ENCODE results near the gene SYK. TPM values are rescaled to one million over a fixed set of nuclear protein-coding genes. Genes with fewer than 3 reads are reported as not detected.

Gene SYK
- total RNA-seq, 1 donor from 2014 or later, result 0.41 TPM

- FAIRE-seq (no peak), DNase-seq (ENCODE audit: low read depth) (no peak)
- Histone ChIP-seq H3K27me3 (ENCODE audit: insufficient read depth, low read length) (no peaks in the 10 kb centered on the region), H3K27ac (ENCODE audit: low read depth, low read length) (no peak overlapping the region), H3K79me2 (ENCODE audit: insufficient read depth, low read length) (no peaks in the 10 kb centered on the region), H3K4me2 (ENCODE audit: low read length) (no peak overlapping the region), H2AFZ (ENCODE audit: low read depth, low read length) (no peak overlapping the region), H3K9ac (ENCODE audit: low read length) (no peak overlapping the region), H3K4me1 (ENCODE audit: insufficient read depth, low read length) (no peaks in the 10 kb centered on the region), H3K9me3 (ENCODE audit: insufficient read depth, low read depth, low read length) (no peaks in the 10 kb centered on the region), H3K36me3 (ENCODE audit: insufficient read depth, low read length) (no peaks in the 10 kb centered on the region), H3K4me3 (ENCODE audit: insufficient read depth, low read depth, low read length) (no peak overlapping the region), H4K20me1 (ENCODE audit: insufficient read depth, low read length) (no peaks in the 10 kb centered on the region)
- Mint-ChIP-seq H3K27ac (ENCODE audit: unreplicated experiment) (no peak overlapping the region), H3K4me1 (ENCODE audit: low read depth, unreplicated experiment) (peaks cover 9% of the 10 kb centered on the region), H3K27me3 (ENCODE audit: low read depth, unreplicated experiment) (peaks cover 16% of the 10 kb centered on the region), H3K9me3 (ENCODE audit: unreplicated experiment) (peaks cover 4% of the 10 kb centered on the region), H3K36me3 (ENCODE audit: low read depth, unreplicated experiment) (no peaks in the 10 kb centered on the region), H3K4me3 (ENCODE audit: unreplicated experiment) (no peak overlapping the region)
- TF ChIP-seq CTCF (IDR thresholded peaks at IDR 0.05; ENCODE audit: insufficient read depth, low read depth, low read length), result no peak
- no peak for TF ChIP-seq EZH2 (IDR thresholded peaks at IDR 0.05; ENCODE audit: insufficient read depth, low read length)
These were observed 49.8 kb downstream of the SYK start for GRCh38 chr9:90851444-90851843.

GRCh38 chr9:90853945-90854344 lies 52.3 kb downstream of the SYK start:
- H3K4me1 Mint-ChIP-seq (ENCODE audit: low read depth, unreplicated experiment), result peaks cover 9% of the 10 kb centered on the region
- no peak overlapping the region for H3K27ac Mint-ChIP-seq (ENCODE audit: unreplicated experiment)
- H3K4me3 Mint-ChIP-seq (ENCODE audit: unreplicated experiment), result no peak overlapping the region
- Histone ChIP-seq H2AFZ (ENCODE audit: low read depth, low read length) (no peak overlapping the region), H3K4me3 (ENCODE audit: insufficient read depth, low read depth, low read length) (no peak overlapping the region), H3K27ac (ENCODE audit: low read depth, low read length) (no peak overlapping the region), H3K9ac (ENCODE audit: low read length) (no peak overlapping the region), H3K4me1 (ENCODE audit: insufficient read depth, low read length) (no peaks in the 10 kb centered on the region), H4K20me1 (ENCODE audit: insufficient read depth, low read length) (no peaks in the 10 kb centered on the region), H3K79me2 (ENCODE audit: insufficient read depth, low read length) (no peaks in the 10 kb centered on the region), H3K4me2 (ENCODE audit: low read length) (no peak overlapping the region), H3K9me3 (ENCODE audit: insufficient read depth, low read depth, low read length) (no peaks in the 10 kb centered on the region), H3K27me3 (ENCODE audit: insufficient read depth, low read length) (peaks cover 3% of the 10 kb centered on the region), H3K36me3 (ENCODE audit: insufficient read depth, low read length) (no peaks in the 10 kb centered on the region)
- FAIRE-seq (no peak), DNase-seq (ENCODE audit: low read depth) (no peak)
- peaks cover 13% of the 10 kb centered on the region for H3K27me3 Mint-ChIP-seq (ENCODE audit: low read depth, unreplicated experiment)
- TF ChIP-seq EZH2 (IDR thresholded peaks at IDR 0.05; ENCODE audit: insufficient read depth, low read length) (no peak), CTCF (IDR thresholded peaks at IDR 0.05; ENCODE audit: insufficient read depth, low read depth, low read length) (no peak)
- H3K9me3 Mint-ChIP-seq (ENCODE audit: unreplicated experiment), result peaks cover 2% of the 10 kb centered on the region
- no peaks in the 10 kb centered on the region for H3K36me3 Mint-ChIP-seq (ENCODE audit: low read depth, unreplicated experiment)

GRCh38 chr9:90854637-90855175 lies 53.1 kb downstream of the SYK start:
- no peaks in the 10 kb centered on the region for H3K36me3 Mint-ChIP-seq (ENCODE audit: low read depth, unreplicated experiment)
- H3K4me1 Mint-ChIP-seq (ENCODE audit: low read depth, unreplicated experiment), result peaks cover 9% of the 10 kb centered on the region
- DNase-seq (ENCODE audit: low read depth) (no peak), FAIRE-seq (no peak)
- H3K27me3 ChIP-seq (ENCODE audit: insufficient read depth, low read length), result peaks cover 3% of the 10 kb centered on the region
- H3K27ac Mint-ChIP-seq (ENCODE audit: unreplicated experiment), result no peak overlapping the region
- no peak overlapping the region for H2AFZ ChIP-seq (ENCODE audit: low read depth, low read length)
- H4K20me1 ChIP-seq (ENCODE audit: insufficient read depth, low read length), result no peaks in the 10 kb centered on the region
- peaks cover 2% of the 10 kb centered on the region for H3K9me3 Mint-ChIP-seq (ENCODE audit: unreplicated experiment)
- H3K79me2 ChIP-seq (ENCODE audit: insufficient read depth, low read length), result no peaks in the 10 kb centered on the region
- no peak overlapping the region for H3K4me3 ChIP-seq (ENCODE audit: insufficient read depth, low read depth, low read length)
- H3K4me3 Mint-ChIP-seq (ENCODE audit: unreplicated experiment), result no peak overlapping the region
- H3K9me3 ChIP-seq (ENCODE audit: insufficient read depth, low read depth, low read length), result no peaks in the 10 kb centered on the region
- no peaks in the 10 kb centered on the region for H3K4me1 ChIP-seq (ENCODE audit: insufficient read depth, low read length)
- H3K27me3 Mint-ChIP-seq (ENCODE audit: low read depth, unreplicated experiment), result peaks cover 15% of the 10 kb centered on the region
- no peaks in the 10 kb centered on the region for H3K36me3 ChIP-seq (ENCODE audit: insufficient read depth, low read length)
- no peak overlapping the region for H3K4me2 ChIP-seq (ENCODE audit: low read length)
- H3K9ac ChIP-seq (ENCODE audit: low read length), result no peak overlapping the region
- no peak overlapping the region for H3K27ac ChIP-seq (ENCODE audit: low read depth, low read length)
- TF ChIP-seq CTCF (IDR thresholded peaks at IDR 0.05; ENCODE audit: insufficient read depth, low read depth, low read length) (no peak), EZH2 (IDR thresholded peaks at IDR 0.05; ENCODE audit: insufficient read depth, low read length) (no peak)
